A673 (cell line): Measurements from ENCODE around the gene GPR137.

ENCODE experiments used
- EZH2 ChIP-seq: fragments of 200-600 bp; sonication (generic); IDR thresholded peaks from 2 replicates; pipeline ENCODE4 v1.6.1; 2017; ENCODE audit warnings: borderline replicate concordance, low read depth, mild to moderate bottlenecking, mixed read lengths, antibody characterized with exemption, low read length; ENCODE audit not compliant: poor library complexity, severe bottlenecking
- TF ChIP-seq, protein P1 (sequence below): fragments of 300-800, 200-600 bp; sonication (generic); conservative IDR thresholded peaks from 2 replicates; pipeline ENCODE4 v1.5.1; 2017; ENCODE audit warnings: low read depth, mild to moderate bottlenecking, antibody characterized with exemption, low read length, moderate library complexity, mixed read lengths

DNA sequence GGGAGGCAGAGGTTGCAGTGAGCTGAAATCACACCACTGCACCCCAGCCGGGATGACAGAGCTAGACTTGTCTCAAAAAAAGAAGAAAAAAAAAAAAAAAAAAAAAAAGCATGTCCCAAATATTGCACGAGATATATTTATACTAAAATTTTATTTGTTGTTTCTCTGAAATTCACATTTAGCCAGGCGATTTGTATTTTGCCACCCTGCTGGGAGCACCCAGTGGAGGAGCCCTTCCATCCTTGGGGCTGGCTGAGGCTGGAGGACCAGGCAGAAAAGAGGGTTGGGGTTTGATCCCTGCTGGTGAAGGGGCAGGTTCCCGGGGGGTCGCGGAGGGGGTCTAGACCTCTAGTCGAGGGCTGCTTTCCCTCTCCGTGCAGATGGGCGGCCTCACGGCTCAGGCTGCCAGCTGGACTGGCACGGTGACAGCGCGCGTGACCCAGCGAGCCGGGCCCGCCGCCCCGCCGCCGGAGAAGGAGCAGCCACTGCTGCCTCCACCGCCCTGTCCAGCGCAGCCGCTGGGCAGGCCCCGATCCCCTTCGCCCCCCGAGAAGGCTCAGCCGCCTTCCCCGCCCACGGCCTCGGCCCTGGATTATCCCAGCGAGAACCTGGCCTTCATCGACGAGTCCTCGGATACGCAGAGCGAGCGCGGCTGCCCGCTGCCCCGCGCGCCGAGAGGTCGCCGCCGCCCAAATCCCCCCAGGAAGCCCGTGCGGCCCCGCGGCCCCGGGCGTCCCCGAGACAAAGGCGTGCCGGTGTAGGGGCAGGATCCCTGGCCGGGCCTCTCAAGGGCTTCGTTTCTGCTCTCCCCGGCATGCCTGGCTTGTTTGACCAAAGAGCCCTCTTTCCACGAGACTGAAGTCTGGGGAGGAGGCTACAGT lies 13.6 kb downstream of the GPR137 start:
- TF ChIP-seq, protein P1, sequence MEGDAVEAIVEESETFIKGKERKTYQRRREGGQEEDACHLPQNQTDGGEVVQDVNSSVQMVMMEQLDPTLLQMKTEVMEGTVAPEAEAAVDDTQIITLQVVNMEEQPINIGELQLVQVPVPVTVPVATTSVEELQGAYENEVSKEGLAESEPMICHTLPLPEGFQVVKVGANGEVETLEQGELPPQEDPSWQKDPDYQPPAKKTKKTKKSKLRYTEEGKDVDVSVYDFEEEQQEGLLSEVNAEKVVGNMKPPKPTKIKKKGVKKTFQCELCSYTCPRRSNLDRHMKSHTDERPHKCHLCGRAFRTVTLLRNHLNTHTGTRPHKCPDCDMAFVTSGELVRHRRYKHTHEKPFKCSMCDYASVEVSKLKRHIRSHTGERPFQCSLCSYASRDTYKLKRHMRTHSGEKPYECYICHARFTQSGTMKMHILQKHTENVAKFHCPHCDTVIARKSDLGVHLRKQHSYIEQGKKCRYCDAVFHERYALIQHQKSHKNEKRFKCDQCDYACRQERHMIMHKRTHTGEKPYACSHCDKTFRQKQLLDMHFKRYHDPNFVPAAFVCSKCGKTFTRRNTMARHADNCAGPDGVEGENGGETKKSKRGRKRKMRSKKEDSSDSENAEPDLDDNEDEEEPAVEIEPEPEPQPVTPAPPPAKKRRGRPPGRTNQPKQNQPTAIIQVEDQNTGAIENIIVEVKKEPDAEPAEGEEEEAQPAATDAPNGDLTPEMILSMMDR = no peak
- TF ChIP-seq EZH2 = no peak
